ENCODE measurements around the gene COX4I2. TPM values are rescaled to one million over a fixed set of nuclear protein-coding genes. Genes with fewer than 3 reads are reported as not detected.

The COX4I2 gene
- total RNA-seq, 1 experiment from 2014 or later = not detected

DNA sequence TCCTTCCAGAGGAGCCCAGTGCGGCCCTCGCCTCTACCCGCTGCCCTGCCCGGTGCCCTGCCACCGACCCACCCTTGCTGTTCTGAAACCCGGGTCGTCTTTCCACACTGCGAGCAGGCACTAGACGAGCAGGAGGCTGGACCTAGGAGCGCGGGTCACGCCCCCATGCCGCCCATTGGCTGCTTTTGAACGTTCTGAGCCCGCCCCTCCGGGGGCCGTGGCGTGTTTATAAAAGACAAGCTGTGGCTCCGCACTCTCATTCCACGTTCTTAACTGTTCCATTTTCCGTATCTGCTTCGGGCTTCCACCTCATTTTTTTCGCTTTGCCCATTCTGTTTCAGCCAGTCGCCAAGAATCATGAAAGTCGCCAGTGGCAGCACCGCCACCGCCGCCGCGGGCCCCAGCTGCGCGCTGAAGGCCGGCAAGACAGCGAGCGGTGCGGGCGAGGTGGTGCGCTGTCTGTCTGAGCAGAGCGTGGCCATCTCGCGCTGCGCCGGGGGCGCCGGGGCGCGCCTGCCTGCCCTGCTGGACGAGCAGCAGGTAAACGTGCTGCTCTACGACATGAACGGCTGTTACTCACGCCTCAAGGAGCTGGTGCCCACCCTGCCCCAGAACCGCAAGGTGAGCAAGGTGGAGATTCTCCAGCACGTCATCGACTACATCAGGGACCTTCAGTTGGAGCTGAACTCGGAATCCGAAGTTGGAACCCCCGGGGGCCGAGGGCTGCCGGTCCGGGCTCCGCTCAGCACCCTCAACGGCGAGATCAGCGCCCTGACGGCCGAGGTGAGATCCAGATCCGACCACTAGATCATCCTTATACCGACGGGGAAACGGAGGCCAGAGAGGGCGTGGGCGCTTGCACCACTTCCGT lies 32.4 kb upstream of the COX4I2 start, which contains the start of gene ID1:
ID1 (plus strand) TSS at position 259 of the 871 bp plus-strand sequence; CDS start at position 358, 99 bp downstream.
- intact Hi-C loops (cut with micrococcal nuclease; ENCODE audit: unreplicated experiment) = no loop called here

More for the DNA sequence above, 32.4 kb upstream of the COX4I2 start, which contains the start of gene ID1:
- Histone ChIP-seq H3K36me3 (ENCODE audit: control insufficient read depth, insufficient read depth, low read length) (peaks cover 8% of the 10 kb centered on the region), H3K4me1 (ENCODE audit: control insufficient read depth, insufficient read depth, low read length) (peaks cover 58% of the 10 kb centered on the region), H3K27ac (ENCODE audit: low read length) (peak within 1 kb of the TSS; percentile 100), H3K4me3 (ENCODE audit: low read depth in 2 of 2, low read length in 2 of 2) (peak within 1 kb of the TSS; percentile 73 to 88), H3K27me3 (ENCODE audit: control insufficient read depth, insufficient read depth, low read length) (no peaks in the 10 kb centered on the region), H3K9me3 (ENCODE audit: control insufficient read depth, insufficient read depth, low read depth, low read length) (no peaks in the 10 kb centered on the region)
- TF ChIP-seq CTCF (IDR thresholded peaks at IDR 0.05) = no peak
- peak; percentile 59; the same call in 1 of the 2 replicates for TF ChIP-seq TCF7L2 (IDR thresholded peaks at IDR 0.05; ENCODE audit: low read depth, low read length)
- peak in 1 of 2 experiments; percentile 48; a peak in 1 of 4 replicates for TF ChIP-seq REST (IDR thresholded peaks at IDR 0.05; ENCODE audit: insufficient read depth in 1 of 2, low read depth in 2 of 2, low read length in 1 of 2)
- TF ChIP-seq SIN3A (IDR thresholded peaks at IDR 0.05; ENCODE audit: borderline replicate concordance, insufficient read depth, low read depth, low read length) = peak; percentile 99
- TF ChIP-seq POLR2AphosphoS5 (IDR thresholded peaks at IDR 0.05; ENCODE audit: low read depth, low read length) = peak; percentile 100
- TSS peak; percentile 100 for BruUV-seq (replicated peaks)
- POLR2A ChIA-PET = interaction anchor here (0.5 to 3.8 kb wide), 15 partner anchors 10 to 487 kb away, joined by 3 to 76 read pairs (median 12); partner anchors contain the start of gene BCL2L1
- CTCF ChIA-PET = interaction anchor here (0.6 to 3.3 kb wide), 11 partner anchors 7 to 143 kb away, joined by 3 to 21 read pairs (median 5); no protein-coding TSS in a partner anchor
- in situ Hi-C loops (cut with HindIII; ENCODE audit: low pct_unique_long_range_greater_than_20kb, low sequenced_read_pairs) = no loop called here
- peak; percentile 67 for ATAC-seq
- DNase-seq (ENCODE audit: low read depth, low spot score) = peak; percentile 95

Measured in Panc1 (cell line).